Astrocyte (in vitro differentiated cells and primary cell): ENCODE results near the gene S100A12. TPM values are rescaled to one million over a fixed set of nuclear protein-coding genes. Genes with fewer than 3 reads are reported as not detected.

Experiments
- DNase-seq: peaks from one replicate; pipeline ENCODE4 v3.0.0-alpha.2; 2010; ENCODE audit warnings: low read depth
- FAIRE-seq: peaks from 2 replicates; lab custom pipeline; 2011; peaks lifted over from hg19 to GRCh38; lab: Jason Lieb, UNC
- H2AFZ ChIP-seq: 2 replicates; pipeline ENCODE4 v1.6.0; 2012; ENCODE audit warnings: low read depth, low read length, inconsistent platforms
- H3K27ac ChIP-seq: 2 replicates; pipeline ENCODE4 v1.5.1; 2011; ENCODE audit warnings: low read depth, low read length, inconsistent platforms
- H3K27me3 ChIP-seq: 2 replicates; pipeline ENCODE4 v1.6.0; 2011; ENCODE audit warnings: low read length, inconsistent platforms; ENCODE audit not compliant: insufficient read depth
- H3K36me3 ChIP-seq: 2 replicates; pipeline ENCODE4 v1.5.1; 2011; ENCODE audit warnings: low read length, inconsistent platforms; ENCODE audit not compliant: insufficient read depth
- H3K4me1 ChIP-seq: 2 replicates; pipeline ENCODE4 v1.5.1; 2011; ENCODE audit warnings: low read length, inconsistent platforms; ENCODE audit not compliant: insufficient read depth
- H3K4me2 ChIP-seq: 2 replicates; pipeline ENCODE4 v1.6.0; 2012; ENCODE audit warnings: low read length, inconsistent platforms
- H3K4me3 ChIP-seq: 2 replicates; pipeline ENCODE4 v1.5.1; 2011; ENCODE audit warnings: low read depth, mild to moderate bottlenecking, low read length, inconsistent platforms; ENCODE audit not compliant: insufficient read depth
- H3K79me2 ChIP-seq: 2 replicates; pipeline ENCODE4 v1.6.0; 2012; ENCODE audit warnings: mild to moderate bottlenecking, low read length, inconsistent platforms; ENCODE audit not compliant: insufficient read depth
- H3K9ac ChIP-seq: 2 replicates; pipeline ENCODE4 v1.6.0; 2012; ENCODE audit warnings: mild to moderate bottlenecking, low read length, inconsistent platforms
- H3K9me3 ChIP-seq: 2 replicates; pipeline ENCODE4 v1.5.1; 2012; ENCODE audit warnings: low read depth, mild to moderate bottlenecking, low read length, inconsistent platforms; ENCODE audit not compliant: insufficient read depth
- H4K20me1 ChIP-seq: 2 replicates; pipeline ENCODE4 v1.6.0; 2012; ENCODE audit warnings: low read length, inconsistent platforms; ENCODE audit not compliant: insufficient read depth
- H3K27ac Mint-ChIP-seq: one replicate; pipeline ENCODE4 v1.8.0; 2021; ENCODE audit warnings: mild to moderate bottlenecking, mixed read lengths; ENCODE audit not compliant: unreplicated experiment
- H3K27me3 Mint-ChIP-seq: one replicate; pipeline ENCODE4 v1.8.0; 2021; ENCODE audit warnings: low read depth, mixed read lengths; ENCODE audit not compliant: unreplicated experiment
- H3K36me3 Mint-ChIP-seq: one replicate; pipeline ENCODE4 v1.8.0; 2021; ENCODE audit warnings: low read depth, mixed read lengths; ENCODE audit not compliant: unreplicated experiment
- H3K4me1 Mint-ChIP-seq: one replicate; pipeline ENCODE4 v1.8.0; 2021; ENCODE audit warnings: low read depth, mixed read lengths; ENCODE audit not compliant: unreplicated experiment
- H3K4me3 Mint-ChIP-seq: one replicate; pipeline ENCODE4 v1.8.0; 2021; ENCODE audit warnings: mild to moderate bottlenecking, moderate library complexity, mixed read lengths; ENCODE audit not compliant: unreplicated experiment
- H3K9me3 Mint-ChIP-seq: one replicate; pipeline ENCODE4 v1.8.0; 2021; ENCODE audit warnings: mild to moderate bottlenecking, mixed read lengths; ENCODE audit not compliant: unreplicated experiment
- EZH2 ChIP-seq: IDR thresholded peaks from 2 replicates; pipeline ENCODE4 v1.6.1; 2012; ENCODE audit warnings: mild to moderate bottlenecking, low read length, inconsistent platforms; ENCODE audit not compliant: insufficient read depth
- total RNA-seq: library from RNA; stranded (reverse); gene quantifications from 2 replicates; pipeline ENCODE4 v1.2.1, GENCODE V29; 2021
- TF ChIP-seq, protein P1 (sequence below): IDR thresholded peaks from 2 replicates; pipeline ENCODE4 v1.5.1; 2011; ENCODE audit warnings: low read depth, mild to moderate bottlenecking, inconsistent platforms, low read length, moderate library complexity; ENCODE audit not compliant: insufficient read depth

The S100A12 gene
- total RNA-seq, 1 donor from 2014 or later, result not detected

DNA sequence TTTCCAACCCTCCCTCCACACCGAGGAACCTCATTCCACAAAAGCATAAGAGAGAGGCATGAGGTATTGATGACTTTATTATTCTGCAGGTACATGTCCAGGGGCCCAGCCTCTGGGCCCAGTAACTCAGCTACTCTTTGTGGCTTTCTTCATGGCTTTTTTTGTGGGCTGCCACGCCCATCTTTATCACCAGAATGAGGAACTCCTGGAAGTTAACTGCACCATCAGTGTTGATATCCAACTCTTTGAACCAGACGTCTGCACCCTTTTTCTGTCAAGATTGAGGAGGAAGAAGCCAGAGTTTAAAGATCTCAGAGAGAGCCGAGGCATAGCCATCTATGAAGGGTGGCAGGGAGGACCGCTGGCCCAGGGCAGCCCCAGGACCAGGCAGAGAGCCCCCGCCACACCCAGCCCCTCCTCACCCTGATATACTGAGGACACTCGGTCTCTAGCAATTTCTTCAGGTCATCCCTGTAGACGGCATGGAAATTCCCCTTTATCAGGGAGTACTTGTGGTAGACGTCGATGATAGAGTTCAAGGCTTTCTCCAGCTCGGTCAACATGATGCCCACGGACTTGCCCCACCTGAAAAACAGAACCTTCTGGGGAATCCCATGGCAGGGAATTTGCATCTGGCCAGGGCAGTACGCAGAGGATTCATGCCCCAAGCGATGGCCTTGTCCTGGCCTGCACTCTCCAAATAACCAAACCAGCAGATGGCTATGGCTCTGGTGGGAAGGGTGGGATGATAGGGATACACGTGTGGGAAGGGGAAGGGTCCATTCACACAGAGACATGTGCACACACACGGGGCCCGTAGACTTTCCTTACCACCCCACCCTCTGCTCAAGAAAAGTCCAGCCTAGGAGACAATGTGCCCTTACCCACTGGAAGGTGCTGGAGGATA lies 14.8 kb upstream of the S100A12 start:
- Mint-ChIP-seq H3K9me3 (no peaks in the 10 kb centered on the region), H3K4me3 (no peak overlapping the region), H3K4me1 (no peaks in the 10 kb centered on the region), H3K27ac (no peak overlapping the region), H3K27me3 (peaks cover 54% of the 10 kb centered on the region), H3K36me3 (no peaks in the 10 kb centered on the region)
- no peaks in the 10 kb centered on the region for H4K20me1 ChIP-seq
- no peaks in the 10 kb centered on the region for H3K36me3 ChIP-seq
- no peak for TF ChIP-seq EZH2
- TF ChIP-seq, protein P1, sequence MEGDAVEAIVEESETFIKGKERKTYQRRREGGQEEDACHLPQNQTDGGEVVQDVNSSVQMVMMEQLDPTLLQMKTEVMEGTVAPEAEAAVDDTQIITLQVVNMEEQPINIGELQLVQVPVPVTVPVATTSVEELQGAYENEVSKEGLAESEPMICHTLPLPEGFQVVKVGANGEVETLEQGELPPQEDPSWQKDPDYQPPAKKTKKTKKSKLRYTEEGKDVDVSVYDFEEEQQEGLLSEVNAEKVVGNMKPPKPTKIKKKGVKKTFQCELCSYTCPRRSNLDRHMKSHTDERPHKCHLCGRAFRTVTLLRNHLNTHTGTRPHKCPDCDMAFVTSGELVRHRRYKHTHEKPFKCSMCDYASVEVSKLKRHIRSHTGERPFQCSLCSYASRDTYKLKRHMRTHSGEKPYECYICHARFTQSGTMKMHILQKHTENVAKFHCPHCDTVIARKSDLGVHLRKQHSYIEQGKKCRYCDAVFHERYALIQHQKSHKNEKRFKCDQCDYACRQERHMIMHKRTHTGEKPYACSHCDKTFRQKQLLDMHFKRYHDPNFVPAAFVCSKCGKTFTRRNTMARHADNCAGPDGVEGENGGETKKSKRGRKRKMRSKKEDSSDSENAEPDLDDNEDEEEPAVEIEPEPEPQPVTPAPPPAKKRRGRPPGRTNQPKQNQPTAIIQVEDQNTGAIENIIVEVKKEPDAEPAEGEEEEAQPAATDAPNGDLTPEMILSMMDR, result no peak
- no peaks in the 10 kb centered on the region for H3K9me3 ChIP-seq
- no peak overlapping the region for H2AFZ ChIP-seq
- no peaks in the 10 kb centered on the region for H3K79me2 ChIP-seq
- H3K4me2 ChIP-seq, result no peak overlapping the region
- no peak overlapping the region for H3K9ac ChIP-seq
- DNase-seq, result no peak
- no peaks in the 10 kb centered on the region for H3K4me1 ChIP-seq
- H3K27me3 ChIP-seq, result no peaks in the 10 kb centered on the region
- no peak for FAIRE-seq
- H3K4me3 ChIP-seq, result no peak overlapping the region
- no peak overlapping the region for H3K27ac ChIP-seq

DNA sequence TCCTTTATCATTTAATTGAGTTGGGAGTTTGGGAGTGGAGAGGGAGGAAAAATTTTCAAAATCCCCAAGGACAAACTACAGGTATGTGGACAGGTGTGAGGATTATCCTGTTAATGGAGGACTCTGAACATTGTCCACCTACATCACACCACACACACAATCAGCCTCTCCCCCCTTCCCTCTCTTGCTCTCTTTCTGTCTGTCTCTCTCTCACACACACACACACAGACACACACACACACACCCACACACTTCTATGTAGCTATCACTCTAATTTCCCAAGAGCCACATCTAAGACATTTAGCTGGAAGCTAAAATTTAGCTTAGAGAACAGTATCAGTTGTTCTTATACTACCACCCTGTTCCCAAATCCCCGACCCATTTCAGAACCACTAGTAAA lies 14.0 kb upstream of the S100A12 start:
- no peak for FAIRE-seq

More for the DNA sequence above, 14.0 kb upstream of the S100A12 start:
- Mint-ChIP-seq H3K36me3 (no peaks in the 10 kb centered on the region), H3K4me3 (no peak overlapping the region), H3K27ac (no peak overlapping the region), H3K4me1 (no peaks in the 10 kb centered on the region), H3K9me3 (no peaks in the 10 kb centered on the region), H3K27me3 (peaks cover 50% of the 10 kb centered on the region)
- Histone ChIP-seq H3K4me2 (no peak overlapping the region), H4K20me1 (no peaks in the 10 kb centered on the region), H2AFZ (no peak overlapping the region), H3K79me2 (no peaks in the 10 kb centered on the region), H3K9me3 (no peaks in the 10 kb centered on the region), H3K4me3 (no peak overlapping the region), H3K9ac (no peak overlapping the region), H3K27me3 (no peaks in the 10 kb centered on the region), H3K27ac (no peak overlapping the region), H3K4me1 (no peaks in the 10 kb centered on the region), H3K36me3 (no peaks in the 10 kb centered on the region)
- TF ChIP-seq EZH2, result no peak
- TF ChIP-seq, protein P1, result no peak
- no peak for DNase-seq
